Measurements from ENCODE around the gene FXR2. TPM values are rescaled to one million over a fixed set of nuclear protein-coding genes. Genes with fewer than 3 reads are reported as not detected.

The FXR2 gene
- total RNA-seq, 1 donor from 2014 or later = 108 TPM

DNA sequence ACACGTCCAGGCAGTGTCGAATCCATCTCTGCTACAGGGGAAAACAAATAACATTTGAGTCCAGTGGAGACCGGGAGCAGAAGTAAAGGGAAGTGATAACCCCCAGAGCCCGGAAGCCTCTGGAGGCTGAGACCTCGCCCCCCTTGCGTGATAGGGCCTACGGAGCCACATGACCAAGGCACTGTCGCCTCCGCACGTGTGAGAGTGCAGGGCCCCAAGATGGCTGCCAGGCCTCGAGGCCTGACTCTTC lies 42.4 kb downstream of the FXR2 start:
- Mint-ChIP-seq H3K27ac (ENCODE audit: unreplicated experiment) (peak overlapping the region; percentile 97), H3K4me1 (ENCODE audit: low read depth, unreplicated experiment) (peaks cover 23% of the 10 kb centered on the region), H3K27me3 (ENCODE audit: unreplicated experiment) (peaks cover 10% of the 10 kb centered on the region), H3K36me3 (ENCODE audit: unreplicated experiment) (peaks cover 4% of the 10 kb centered on the region), H3K4me3 (ENCODE audit: unreplicated experiment) (peak overlapping the region; percentile 98), H3K9me3 (ENCODE audit: unreplicated experiment) (peaks cover 14% of the 10 kb centered on the region)
- no peak for DNase-seq
- TF ChIP-seq, protein P1, sequence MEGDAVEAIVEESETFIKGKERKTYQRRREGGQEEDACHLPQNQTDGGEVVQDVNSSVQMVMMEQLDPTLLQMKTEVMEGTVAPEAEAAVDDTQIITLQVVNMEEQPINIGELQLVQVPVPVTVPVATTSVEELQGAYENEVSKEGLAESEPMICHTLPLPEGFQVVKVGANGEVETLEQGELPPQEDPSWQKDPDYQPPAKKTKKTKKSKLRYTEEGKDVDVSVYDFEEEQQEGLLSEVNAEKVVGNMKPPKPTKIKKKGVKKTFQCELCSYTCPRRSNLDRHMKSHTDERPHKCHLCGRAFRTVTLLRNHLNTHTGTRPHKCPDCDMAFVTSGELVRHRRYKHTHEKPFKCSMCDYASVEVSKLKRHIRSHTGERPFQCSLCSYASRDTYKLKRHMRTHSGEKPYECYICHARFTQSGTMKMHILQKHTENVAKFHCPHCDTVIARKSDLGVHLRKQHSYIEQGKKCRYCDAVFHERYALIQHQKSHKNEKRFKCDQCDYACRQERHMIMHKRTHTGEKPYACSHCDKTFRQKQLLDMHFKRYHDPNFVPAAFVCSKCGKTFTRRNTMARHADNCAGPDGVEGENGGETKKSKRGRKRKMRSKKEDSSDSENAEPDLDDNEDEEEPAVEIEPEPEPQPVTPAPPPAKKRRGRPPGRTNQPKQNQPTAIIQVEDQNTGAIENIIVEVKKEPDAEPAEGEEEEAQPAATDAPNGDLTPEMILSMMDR (IDR thresholded peaks at IDR 0.05; ENCODE audit: partially characterized antibody, unreplicated experiment) = no peak

DNA sequence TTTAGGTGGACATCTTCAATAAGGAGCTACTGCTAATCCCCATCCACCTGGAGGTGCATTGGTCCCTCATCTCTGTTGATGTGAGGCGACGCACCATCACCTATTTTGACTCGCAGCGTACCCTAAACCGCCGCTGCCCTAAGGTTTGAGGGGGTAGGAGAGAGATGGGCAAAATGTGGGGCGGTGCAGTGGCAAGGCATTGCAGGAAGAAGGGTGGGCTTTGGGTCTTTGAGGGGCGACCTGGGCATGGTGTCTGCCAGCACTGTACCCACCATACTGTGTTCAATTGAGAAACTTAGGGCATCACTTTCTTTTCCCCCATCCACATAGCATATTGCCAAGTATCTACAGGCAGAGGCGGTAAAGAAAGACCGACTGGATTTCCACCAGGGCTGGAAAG lies 44.3 kb downstream of the FXR2 start:
- Mint-ChIP-seq H3K4me1 (ENCODE audit: low read depth, unreplicated experiment) (peaks cover 12% of the 10 kb centered on the region), H3K36me3 (ENCODE audit: unreplicated experiment) (no peaks in the 10 kb centered on the region), H3K4me3 (ENCODE audit: unreplicated experiment) (peak overlapping the region; percentile 18), H3K9me3 (ENCODE audit: unreplicated experiment) (peaks cover 12% of the 10 kb centered on the region), H3K27me3 (ENCODE audit: unreplicated experiment) (peaks cover 10% of the 10 kb centered on the region), H3K27ac (ENCODE audit: unreplicated experiment) (peak overlapping the region; percentile 2)
- TF ChIP-seq, protein P1 (IDR thresholded peaks at IDR 0.05; ENCODE audit: partially characterized antibody, unreplicated experiment) = no peak
- no peak for DNase-seq

DNA sequence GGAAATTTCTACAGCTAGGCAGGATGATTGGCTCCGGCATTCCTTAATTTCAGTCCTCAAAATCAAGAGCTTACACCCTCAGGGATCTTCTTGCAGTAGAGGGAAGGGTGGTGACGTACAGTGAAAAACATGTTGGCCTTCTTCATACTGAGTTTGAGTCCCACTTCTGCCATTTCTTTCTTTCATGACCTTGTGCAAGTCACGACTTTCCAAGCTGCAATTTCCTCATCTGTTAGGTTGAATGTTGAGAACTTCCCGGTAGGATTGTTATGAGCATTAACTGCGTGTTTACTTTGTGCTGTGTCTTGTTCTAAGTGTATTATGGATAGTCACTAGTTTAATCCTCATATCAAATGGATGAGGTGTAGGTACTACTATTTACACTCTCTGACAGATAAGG lies 45.1 kb downstream of the FXR2 start:
- TF ChIP-seq, protein P1 (IDR thresholded peaks at IDR 0.05; ENCODE audit: partially characterized antibody, unreplicated experiment) = no peak
- Mint-ChIP-seq H3K4me1 (ENCODE audit: low read depth, unreplicated experiment) (peaks cover 7% of the 10 kb centered on the region), H3K36me3 (ENCODE audit: unreplicated experiment) (no peaks in the 10 kb centered on the region), H3K9me3 (ENCODE audit: unreplicated experiment) (peaks cover 15% of the 10 kb centered on the region), H3K27ac (ENCODE audit: unreplicated experiment) (no peak overlapping the region), H3K27me3 (ENCODE audit: unreplicated experiment) (peaks cover 10% of the 10 kb centered on the region), H3K4me3 (ENCODE audit: unreplicated experiment) (no peak overlapping the region)
- no peak for DNase-seq

DNA sequence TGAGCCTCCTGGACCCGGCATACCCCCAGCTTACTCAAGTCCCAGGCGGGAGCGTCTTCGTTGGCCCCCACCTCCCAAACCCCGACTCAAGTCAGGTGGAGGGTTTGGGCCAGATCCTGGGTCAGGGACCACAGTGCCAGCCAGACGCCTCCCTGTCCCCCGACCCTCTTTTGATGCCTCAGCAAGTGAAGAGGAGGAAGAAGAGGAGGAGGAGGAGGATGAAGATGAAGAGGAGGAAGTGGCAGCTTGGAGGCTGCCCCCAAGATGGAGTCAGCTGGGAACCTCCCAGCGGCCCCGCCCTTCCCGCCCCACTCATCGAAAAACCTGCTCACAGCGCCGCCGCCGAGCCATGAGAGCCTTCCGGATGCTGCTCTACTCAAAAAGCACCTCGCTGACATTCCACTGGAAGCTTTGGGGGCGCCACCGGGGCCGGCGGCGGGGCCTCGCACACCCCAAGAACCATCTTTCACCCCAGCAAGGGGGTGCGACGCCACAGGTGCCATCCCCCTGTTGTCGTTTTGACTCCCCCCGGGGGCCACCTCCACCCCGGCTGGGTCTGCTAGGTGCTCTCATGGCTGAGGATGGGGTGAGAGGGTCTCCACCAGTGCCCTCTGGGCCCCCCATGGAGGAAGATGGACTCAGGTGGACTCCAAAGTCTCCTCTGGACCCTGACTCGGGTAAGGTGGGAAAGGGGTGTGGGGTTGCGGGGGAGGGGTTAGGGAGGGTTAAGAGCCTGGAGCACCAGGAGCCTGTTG lies 51.4 kb downstream of the FXR2 start:
- DNase-seq = no peak
- peaks cover 18% of the 10 kb centered on the region for H3K9me3 Mint-ChIP-seq (ENCODE audit: unreplicated experiment)
- TF ChIP-seq, protein P1 (IDR thresholded peaks at IDR 0.05; ENCODE audit: partially characterized antibody, unreplicated experiment) = no peak
- no peak overlapping the region for H3K27ac Mint-ChIP-seq (ENCODE audit: unreplicated experiment)
- H3K4me3 Mint-ChIP-seq (ENCODE audit: unreplicated experiment) = peak overlapping the region; percentile 98
- no peaks in the 10 kb centered on the region for H3K36me3 Mint-ChIP-seq (ENCODE audit: unreplicated experiment)
- H3K4me1 Mint-ChIP-seq (ENCODE audit: low read depth, unreplicated experiment) = peaks cover 12% of the 10 kb centered on the region
- peaks cover 9% of the 10 kb centered on the region for H3K27me3 Mint-ChIP-seq (ENCODE audit: unreplicated experiment)

DNA sequence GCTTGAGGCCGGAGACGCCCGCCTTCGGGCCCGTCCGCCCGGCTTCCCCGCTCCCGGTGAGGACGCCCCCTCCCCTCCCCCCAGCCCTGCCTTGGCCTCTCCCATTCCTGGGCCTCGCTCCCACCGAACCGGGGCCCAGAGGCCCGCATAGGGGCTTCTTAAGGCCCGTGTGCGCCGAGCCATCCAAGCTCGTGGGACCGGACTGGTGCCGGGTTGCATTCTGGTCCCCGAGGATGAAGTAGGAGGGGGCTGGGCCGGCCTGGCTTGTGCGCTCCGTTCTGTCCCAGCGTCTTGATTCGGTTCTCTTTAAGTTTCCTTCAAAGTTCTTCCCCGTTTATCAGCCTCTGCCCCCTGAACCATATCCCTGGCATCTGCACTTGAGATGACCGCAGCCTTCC lies 52.5 kb downstream of the FXR2 start:
- H3K27me3 Mint-ChIP-seq (ENCODE audit: unreplicated experiment) = peaks cover 9% of the 10 kb centered on the region
- H3K4me3 Mint-ChIP-seq (ENCODE audit: unreplicated experiment) = peak overlapping the region; percentile 98
- no peaks in the 10 kb centered on the region for H3K36me3 Mint-ChIP-seq (ENCODE audit: unreplicated experiment)
- peaks cover 12% of the 10 kb centered on the region for H3K4me1 Mint-ChIP-seq (ENCODE audit: low read depth, unreplicated experiment)
- peak overlapping the region; percentile 89 for H3K27ac Mint-ChIP-seq (ENCODE audit: unreplicated experiment)
- H3K9me3 Mint-ChIP-seq (ENCODE audit: unreplicated experiment) = peaks cover 18% of the 10 kb centered on the region
- no peak for DNase-seq
- TF ChIP-seq, protein P1 (IDR thresholded peaks at IDR 0.05; ENCODE audit: partially characterized antibody, unreplicated experiment) = no peak
